HCT116 (cell line): Measurements from ENCODE around the gene KAT6B.

ENCODE experiments used
- CTCF ChIP-seq, 3 experiments: fragments of 200-600 bp in 1 of 3; sonication (generic) in 1 of 3; IDR thresholded peaks in 2 of 3; conservative IDR thresholded peaks in 1 of 3; 2 replicates each; pipeline ENCODE4 v1.5.1; 2012 to 2017; ENCODE audit warnings: low read depth in 2 of 3, low read length in 2 of 3, antibody characterized with exemption in 1 of 3, borderline replicate concordance in 1 of 3, control low read depth in 1 of 3, mild to moderate bottlenecking in 1 of 3, mixed read lengths in 1 of 3, mixed run types in 1 of 3, moderate library complexity in 1 of 3; ENCODE audit not compliant: insufficient read depth in 1 of 3
- POLR2A ChIP-seq: IDR thresholded peaks from 2 replicates; pipeline ENCODE4 v1.7.0; 2011; ENCODE audit warnings: borderline replicate concordance; ENCODE audit not compliant: insufficient read depth, insufficient read length; ENCODE audit errors: extremely low read depth
- YY1 ChIP-seq: IDR thresholded peaks from 2 replicates; pipeline ENCODE4 v1.6.1; 2011; ENCODE audit warnings: low read length, low read depth, moderate library complexity, mild to moderate bottlenecking; ENCODE audit not compliant: insufficient replicate concordance; ENCODE audit errors: extremely low read depth

GRCh38 chr10:75049316-75050148 is 223.1 kb downstream of the KAT6B start:
- TF ChIP-seq POLR2A (no peak), YY1 (no peak), CTCF (IDR thresholded peaks at IDR 0.05 in 2 of 3, conservative IDR thresholded peaks at IDR 0.05 in 1 of 3; ENCODE audit: borderline replicate concordance in 1 of 3, insufficient read depth in 1 of 3, low read depth in 2 of 3, low read length in 2 of 3) (no peak)
